Prostate gland (tissue), 2 donors: ENCODE measurements around the gene ARSJ.

Experiments used
- POLR2AphosphoS5 ChIP-seq: sonication (generic); formaldehyde crosslinking; IDR thresholded peaks from one replicate; pipeline ENCODE4 v1.6.1; 2017; ENCODE audit warnings: antibody characterized with exemption
- TF ChIP-seq, protein P1 (sequence below), 4 experiments: fragments of 200-600 bp in 2 of 4; fragments of 450-650 bp in 2 of 4; sonication (generic) in 2 of 4; IDR thresholded peaks; 1 replicate in 3 of 4; 2 replicates in 1 of 4; pipeline ENCODE4 v1.5.1; 2016 to 2019; ENCODE audit warnings: antibody characterized with exemption in 4 of 4, mild to moderate bottlenecking in 2 of 4, moderate library complexity in 2 of 4

DNA sequence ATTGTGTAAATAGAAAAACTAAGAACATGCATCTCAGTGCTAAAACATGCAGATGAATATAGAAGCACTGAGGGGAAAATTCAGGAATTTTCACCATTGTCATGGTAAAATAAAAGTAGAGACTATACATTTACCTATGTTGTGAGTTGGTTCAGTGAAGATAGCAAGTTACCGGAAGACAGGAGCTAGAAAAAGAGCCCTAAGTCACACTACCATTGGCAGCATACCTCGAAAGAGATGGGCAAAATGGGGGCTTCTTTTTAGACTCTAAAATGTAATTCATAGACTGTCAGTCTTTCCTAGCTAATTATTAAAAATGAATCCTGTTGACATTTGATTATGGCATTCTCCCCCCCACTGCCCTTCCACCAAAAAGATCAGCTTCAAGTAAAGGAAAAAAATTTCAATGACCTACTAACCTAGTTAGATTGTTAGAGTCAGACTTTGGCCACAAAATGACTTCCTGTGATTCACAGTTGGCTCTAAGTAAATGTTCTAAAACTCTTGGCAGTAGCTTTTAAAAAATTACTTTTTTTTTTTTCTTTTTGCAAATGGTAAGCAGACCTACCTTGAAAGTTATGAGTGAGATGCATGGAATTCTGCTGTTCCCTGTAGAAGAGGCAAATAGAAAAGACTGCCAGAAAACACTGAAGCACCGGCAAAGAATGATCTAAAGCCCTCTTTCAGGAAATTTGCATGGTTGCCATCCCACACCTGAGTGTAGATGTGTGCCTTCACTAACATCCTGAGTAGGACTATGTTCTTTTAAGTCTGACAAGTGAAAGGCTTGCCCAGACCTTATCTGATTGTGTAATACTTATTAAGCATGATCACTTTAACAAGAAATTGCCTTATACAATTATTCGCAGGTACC lies 26.4 kb upstream of the ARSJ start:
- no peak for TF ChIP-seq POLR2AphosphoS5
- TF ChIP-seq, protein P1, sequence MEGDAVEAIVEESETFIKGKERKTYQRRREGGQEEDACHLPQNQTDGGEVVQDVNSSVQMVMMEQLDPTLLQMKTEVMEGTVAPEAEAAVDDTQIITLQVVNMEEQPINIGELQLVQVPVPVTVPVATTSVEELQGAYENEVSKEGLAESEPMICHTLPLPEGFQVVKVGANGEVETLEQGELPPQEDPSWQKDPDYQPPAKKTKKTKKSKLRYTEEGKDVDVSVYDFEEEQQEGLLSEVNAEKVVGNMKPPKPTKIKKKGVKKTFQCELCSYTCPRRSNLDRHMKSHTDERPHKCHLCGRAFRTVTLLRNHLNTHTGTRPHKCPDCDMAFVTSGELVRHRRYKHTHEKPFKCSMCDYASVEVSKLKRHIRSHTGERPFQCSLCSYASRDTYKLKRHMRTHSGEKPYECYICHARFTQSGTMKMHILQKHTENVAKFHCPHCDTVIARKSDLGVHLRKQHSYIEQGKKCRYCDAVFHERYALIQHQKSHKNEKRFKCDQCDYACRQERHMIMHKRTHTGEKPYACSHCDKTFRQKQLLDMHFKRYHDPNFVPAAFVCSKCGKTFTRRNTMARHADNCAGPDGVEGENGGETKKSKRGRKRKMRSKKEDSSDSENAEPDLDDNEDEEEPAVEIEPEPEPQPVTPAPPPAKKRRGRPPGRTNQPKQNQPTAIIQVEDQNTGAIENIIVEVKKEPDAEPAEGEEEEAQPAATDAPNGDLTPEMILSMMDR (IDR thresholded peaks at IDR 0.05): no peak
